GM12892 (cell line): ENCODE measurements around the gene UQCC3.

Source experiments
- POLR2A ChIP-seq: IDR thresholded peaks from 2 replicates; pipeline ENCODE4 v1.6.1; 2011; ENCODE audit warnings: low read depth, low read length, control low read depth
- POLR2AphosphoS5 ChIP-seq: IDR thresholded peaks from 2 replicates; pipeline ENCODE4 v1.6.1; 2011; ENCODE audit warnings: low read depth, low read length, control low read depth

GRCh38 chr11:62678433-62678769, 6.9 kb downstream of the UQCC3 start:
- TF ChIP-seq POLR2A (no peak), POLR2AphosphoS5 (no peak)
